GM10266 (cell line): Measurements from ENCODE around the gene EIF4G1.

Experiments
- DNase-seq: peaks from one replicate; pipeline ENCODE4 v3.0.0; 2012; ENCODE audit errors: extremely low spot score
- TF ChIP-seq, protein P1 (sequence below): IDR thresholded peaks from 2 replicates; pipeline ENCODE4 v1.5.1; 2012; ENCODE audit warnings: mild to moderate bottlenecking, low read depth; ENCODE audit not compliant: control insufficient read depth, insufficient read depth; ENCODE audit errors: missing control alignments

Gene EIF4G1

DNA sequence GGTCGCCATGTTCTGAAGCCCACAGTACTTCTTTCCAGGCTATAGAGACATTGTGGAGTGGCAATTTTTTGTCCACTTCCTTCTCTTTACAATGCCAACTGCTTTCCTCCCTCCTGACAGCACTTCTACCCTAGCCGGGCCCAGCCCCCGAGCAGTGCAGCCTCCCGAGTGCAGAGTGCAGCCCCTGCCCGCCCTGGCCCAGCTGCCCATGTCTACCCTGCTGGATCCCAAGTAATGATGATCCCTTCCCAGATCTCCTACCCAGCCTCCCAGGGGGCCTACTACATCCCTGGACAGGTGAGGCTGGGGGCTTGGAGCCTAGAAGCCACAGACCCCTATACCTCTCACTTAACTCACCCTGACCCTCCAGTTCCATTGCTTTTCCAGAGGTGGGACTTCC lies 2.8 kb downstream of the EIF4G1 start:
- TF ChIP-seq, protein P1, sequence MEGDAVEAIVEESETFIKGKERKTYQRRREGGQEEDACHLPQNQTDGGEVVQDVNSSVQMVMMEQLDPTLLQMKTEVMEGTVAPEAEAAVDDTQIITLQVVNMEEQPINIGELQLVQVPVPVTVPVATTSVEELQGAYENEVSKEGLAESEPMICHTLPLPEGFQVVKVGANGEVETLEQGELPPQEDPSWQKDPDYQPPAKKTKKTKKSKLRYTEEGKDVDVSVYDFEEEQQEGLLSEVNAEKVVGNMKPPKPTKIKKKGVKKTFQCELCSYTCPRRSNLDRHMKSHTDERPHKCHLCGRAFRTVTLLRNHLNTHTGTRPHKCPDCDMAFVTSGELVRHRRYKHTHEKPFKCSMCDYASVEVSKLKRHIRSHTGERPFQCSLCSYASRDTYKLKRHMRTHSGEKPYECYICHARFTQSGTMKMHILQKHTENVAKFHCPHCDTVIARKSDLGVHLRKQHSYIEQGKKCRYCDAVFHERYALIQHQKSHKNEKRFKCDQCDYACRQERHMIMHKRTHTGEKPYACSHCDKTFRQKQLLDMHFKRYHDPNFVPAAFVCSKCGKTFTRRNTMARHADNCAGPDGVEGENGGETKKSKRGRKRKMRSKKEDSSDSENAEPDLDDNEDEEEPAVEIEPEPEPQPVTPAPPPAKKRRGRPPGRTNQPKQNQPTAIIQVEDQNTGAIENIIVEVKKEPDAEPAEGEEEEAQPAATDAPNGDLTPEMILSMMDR: no peak

DNA sequence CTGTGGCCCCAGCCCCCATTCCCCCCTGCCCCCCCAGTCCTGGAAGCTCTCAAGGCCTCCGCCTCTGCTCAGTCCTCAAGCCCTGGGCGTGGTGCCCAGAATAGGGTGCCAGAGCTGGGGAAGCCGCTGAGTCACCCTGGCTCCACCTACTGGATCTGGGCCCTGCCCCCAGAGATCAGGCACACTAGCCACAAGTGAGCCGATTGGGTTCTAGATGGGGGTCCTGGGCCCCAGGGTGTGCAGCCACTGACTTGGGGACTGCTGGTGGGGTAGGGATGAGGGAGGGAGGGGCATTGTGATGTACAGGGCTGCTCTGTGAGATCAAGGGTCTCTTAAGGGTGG lies 5.7 kb downstream of the EIF4G1 start:
- no peak for DNase-seq
- TF ChIP-seq, protein P1: no peak

More for the DNA sequence above, 2.8 kb downstream of the EIF4G1 start:
- no peak for DNase-seq

DNA sequence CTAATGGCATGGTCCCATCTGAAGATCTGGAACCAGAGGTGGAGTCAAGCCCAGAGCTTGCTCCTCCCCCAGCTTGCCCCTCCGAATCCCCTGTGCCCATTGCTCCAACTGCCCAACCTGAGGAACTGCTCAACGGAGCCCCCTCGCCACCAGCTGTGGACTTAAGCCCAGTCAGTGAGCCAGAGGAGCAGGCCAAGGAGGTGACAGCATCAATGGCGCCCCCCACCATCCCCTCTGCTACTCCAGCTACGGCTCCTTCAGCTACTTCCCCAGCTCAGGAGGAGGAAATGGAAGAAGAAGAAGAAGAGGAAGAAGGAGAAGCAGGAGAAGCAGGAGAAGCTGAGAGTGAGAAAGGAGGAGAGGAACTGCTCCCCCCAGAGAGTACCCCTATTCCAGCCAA lies 7.3 kb downstream of the EIF4G1 start:
- TF ChIP-seq, protein P1: no peak
- no peak for DNase-seq

DNA sequence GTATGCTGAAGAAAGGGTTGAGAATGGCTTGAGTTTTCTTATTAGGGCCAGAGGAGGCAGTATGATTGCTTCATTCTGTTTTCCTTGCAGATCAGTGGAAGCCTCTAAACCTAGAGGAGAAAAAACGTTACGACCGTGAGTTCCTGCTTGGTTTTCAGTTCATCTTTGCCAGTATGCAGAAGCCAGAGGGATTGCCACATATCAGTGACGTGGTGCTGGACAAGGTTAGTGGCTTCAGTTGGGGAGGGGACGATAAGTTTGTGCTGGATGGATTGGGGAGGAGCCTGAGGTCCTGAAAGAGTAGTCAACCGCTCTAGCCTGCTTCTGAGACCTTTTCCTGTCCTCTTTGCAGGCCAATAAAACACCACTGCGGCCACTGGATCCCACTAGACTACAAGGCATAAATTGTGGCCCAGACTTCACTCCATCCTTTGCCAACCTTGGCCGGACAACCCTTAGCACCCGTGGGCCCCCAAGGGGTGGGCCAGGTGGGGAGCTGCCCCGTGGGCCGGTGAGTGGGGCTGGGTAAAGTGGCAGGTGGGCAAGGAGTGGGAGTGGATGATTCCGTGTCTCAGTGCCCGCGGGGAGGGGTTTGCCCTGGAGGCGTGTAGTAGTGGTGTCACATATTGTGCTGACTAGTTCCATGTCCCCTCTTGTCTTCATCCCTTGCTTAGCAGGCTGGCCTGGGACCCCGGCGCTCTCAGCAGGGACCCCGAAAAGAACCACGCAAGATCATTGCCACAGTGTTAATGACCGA lies 8.5 kb downstream of the EIF4G1 start:
- DNase-seq: no peak
- TF ChIP-seq, protein P1: no peak

DNA sequence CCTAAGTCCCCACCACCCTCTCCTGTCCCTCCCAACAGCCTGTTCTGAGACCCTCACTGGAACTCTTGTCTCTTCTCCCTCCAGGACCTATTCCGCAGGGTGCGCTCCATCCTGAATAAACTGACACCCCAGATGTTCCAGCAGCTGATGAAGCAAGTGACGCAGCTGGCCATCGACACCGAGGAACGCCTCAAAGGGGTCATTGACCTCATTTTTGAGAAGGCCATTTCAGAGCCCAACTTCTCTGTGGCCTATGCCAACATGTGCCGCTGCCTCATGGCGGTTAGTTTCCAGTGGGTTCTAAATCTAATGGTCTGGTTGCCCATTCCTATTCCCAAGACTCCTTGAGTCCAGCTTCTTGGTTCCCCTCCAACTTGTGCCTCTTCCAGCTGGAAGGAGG lies 9.3 kb downstream of the EIF4G1 start:
- DNase-seq: no peak
- TF ChIP-seq, protein P1: no peak

DNA sequence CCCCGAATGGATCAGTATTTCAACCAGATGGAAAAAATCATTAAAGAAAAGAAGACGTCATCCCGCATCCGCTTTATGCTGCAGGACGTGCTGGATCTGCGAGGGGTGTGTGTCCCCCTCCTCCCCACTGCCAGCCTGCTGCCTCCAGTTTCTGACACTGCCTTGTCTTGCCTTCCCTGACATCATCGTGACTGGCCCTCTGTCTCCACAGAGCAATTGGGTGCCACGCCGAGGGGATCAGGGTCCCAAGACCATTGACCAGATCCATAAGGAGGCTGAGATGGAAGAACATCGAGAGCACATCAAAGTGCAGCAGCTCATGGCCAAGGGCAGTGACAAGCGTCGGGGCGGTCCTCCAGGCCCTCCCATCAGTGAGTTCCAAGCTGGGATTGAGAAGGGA lies 10.9 kb downstream of the EIF4G1 start:
- DNase-seq: no peak
- TF ChIP-seq, protein P1: no peak

DNA sequence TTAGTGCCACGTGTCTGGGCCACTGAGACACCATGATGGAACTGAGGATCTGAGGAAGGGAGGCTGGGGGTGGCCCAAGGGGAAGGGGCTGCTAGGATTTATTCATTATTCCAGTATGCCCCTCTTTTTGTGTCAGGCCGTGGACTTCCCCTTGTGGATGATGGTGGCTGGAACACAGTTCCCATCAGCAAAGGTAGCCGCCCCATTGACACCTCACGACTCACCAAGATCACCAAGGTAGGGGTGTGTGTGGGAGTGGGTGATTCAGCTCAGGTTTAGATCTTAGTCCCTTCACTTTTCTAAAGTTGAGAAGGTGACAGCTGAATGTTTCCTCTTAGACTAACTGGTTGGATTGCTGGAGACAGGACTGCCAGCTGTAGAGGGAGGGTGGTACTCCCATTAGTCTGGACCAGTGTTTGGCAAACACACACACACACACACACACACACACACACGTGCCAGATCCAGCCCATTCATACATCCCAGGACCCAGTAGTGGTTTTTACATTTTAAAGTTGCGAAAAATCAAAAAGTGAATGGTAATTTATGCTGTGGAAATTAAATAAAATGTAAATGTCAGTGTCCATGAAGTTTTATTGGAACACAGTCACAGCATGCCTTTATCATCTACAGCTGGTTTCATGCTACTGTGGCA lies 11.4 kb downstream of the EIF4G1 start:
- TF ChIP-seq, protein P1: no peak
- DNase-seq: no peak
